IPS-15b (cell line): ENCODE results near the gene CFAP100.

Experiments used
- H3K27me3 ChIP-seq: one replicate; pipeline ENCODE4 v1.6.1; 2013; ENCODE audit warnings: low read length; ENCODE audit not compliant: control insufficient read depth, insufficient read depth
- H3K36me3 ChIP-seq: one replicate; pipeline ENCODE4 v1.6.1; 2013; ENCODE audit warnings: low read length; ENCODE audit not compliant: control insufficient read depth, insufficient read depth
- H3K4me1 ChIP-seq: one replicate; pipeline ENCODE4 v1.6.1; 2013; ENCODE audit warnings: mild to moderate bottlenecking, low read length; ENCODE audit not compliant: control insufficient read depth, insufficient read depth
- H3K4me3 ChIP-seq: one replicate; pipeline ENCODE4 v1.5.1; 2013; ENCODE audit warnings: low read depth, low read length
- H3K9ac ChIP-seq: one replicate; pipeline ENCODE4 v1.6.1; 2013; ENCODE audit warnings: low read depth, mild to moderate bottlenecking, low read length
- H3K9me3 ChIP-seq: one replicate; pipeline ENCODE4 v1.6.1; 2013; ENCODE audit warnings: mild to moderate bottlenecking, low read length; ENCODE audit not compliant: control insufficient read depth, insufficient read depth

CFAP100 gene

GRCh38 chr3:126372413-126373145, 22.1 kb upstream of the CFAP100 start:
- no peak overlapping the region for H3K9ac ChIP-seq
- no peak overlapping the region for H3K4me3 ChIP-seq
- H3K27me3 ChIP-seq = no peaks in the 10 kb centered on the region
- H3K36me3 ChIP-seq = no peaks in the 10 kb centered on the region
- no peaks in the 10 kb centered on the region for H3K9me3 ChIP-seq
- H3K4me1 ChIP-seq = no peaks in the 10 kb centered on the region

- H3K36me3 ChIP-seq = no peaks in the 10 kb centered on the region
- H3K9me3 ChIP-seq = no peaks in the 10 kb centered on the region
- H3K4me3 ChIP-seq = no peak overlapping the region
- no peaks in the 10 kb centered on the region for H3K27me3 ChIP-seq
- H3K4me1 ChIP-seq = no peaks in the 10 kb centered on the region
- H3K9ac ChIP-seq = no peak overlapping the region
These were observed 21.5 kb upstream of the CFAP100 start for GRCh38 chr3:126373146-126373613.

GRCh38 chr3:126373682-126374601, 20.8 kb upstream of the CFAP100 start:
- H3K36me3 ChIP-seq = no peaks in the 10 kb centered on the region
- H3K9ac ChIP-seq = no peak overlapping the region
- H3K9me3 ChIP-seq = no peaks in the 10 kb centered on the region
- no peak overlapping the region for H3K4me3 ChIP-seq
- no peaks in the 10 kb centered on the region for H3K27me3 ChIP-seq
- no peaks in the 10 kb centered on the region for H3K4me1 ChIP-seq

- Histone ChIP-seq H3K9me3 (no peaks in the 10 kb centered on the region), H3K36me3 (no peaks in the 10 kb centered on the region), H3K4me3 (no peak overlapping the region), H3K27me3 (no peaks in the 10 kb centered on the region), H3K9ac (no peak overlapping the region), H3K4me1 (no peaks in the 10 kb centered on the region)
These were observed 18.8 kb upstream of the CFAP100 start for GRCh38 chr3:126375835-126376331.

- H3K4me3 ChIP-seq = no peak overlapping the region
- H3K4me1 ChIP-seq = no peaks in the 10 kb centered on the region
- no peak overlapping the region for H3K9ac ChIP-seq
- no peaks in the 10 kb centered on the region for H3K9me3 ChIP-seq
- no peaks in the 10 kb centered on the region for H3K27me3 ChIP-seq
- no peaks in the 10 kb centered on the region for H3K36me3 ChIP-seq
These were observed 18.3 kb upstream of the CFAP100 start for GRCh38 chr3:126376444-126376843.

GRCh38 chr3:126377211-126377610, 17.5 kb upstream of the CFAP100 start:
- no peaks in the 10 kb centered on the region for H3K9me3 ChIP-seq
- H3K4me3 ChIP-seq = no peak overlapping the region
- H3K27me3 ChIP-seq = no peaks in the 10 kb centered on the region
- no peak overlapping the region for H3K9ac ChIP-seq
- no peaks in the 10 kb centered on the region for H3K4me1 ChIP-seq
- no peaks in the 10 kb centered on the region for H3K36me3 ChIP-seq

- no peak overlapping the region for H3K4me3 ChIP-seq
- H3K9me3 ChIP-seq = no peaks in the 10 kb centered on the region
- H3K4me1 ChIP-seq = no peaks in the 10 kb centered on the region
- H3K27me3 ChIP-seq = no peaks in the 10 kb centered on the region
- H3K9ac ChIP-seq = no peak overlapping the region
- H3K36me3 ChIP-seq = no peaks in the 10 kb centered on the region
These were observed 16.4 kb upstream of the CFAP100 start for GRCh38 chr3:126378341-126378751.

- H3K27me3 ChIP-seq = no peaks in the 10 kb centered on the region
- no peaks in the 10 kb centered on the region for H3K9me3 ChIP-seq
- no peak overlapping the region for H3K4me3 ChIP-seq
- no peak overlapping the region for H3K9ac ChIP-seq
- no peaks in the 10 kb centered on the region for H3K4me1 ChIP-seq
- H3K36me3 ChIP-seq = no peaks in the 10 kb centered on the region
These were observed 14.5 kb upstream of the CFAP100 start for GRCh38 chr3:126380011-126380768.

GRCh38 chr3:126381966-126382365, 12.7 kb upstream of the CFAP100 start:
- H3K27me3 ChIP-seq = no peaks in the 10 kb centered on the region
- no peaks in the 10 kb centered on the region for H3K9me3 ChIP-seq
- H3K36me3 ChIP-seq = no peaks in the 10 kb centered on the region
- no peaks in the 10 kb centered on the region for H3K4me1 ChIP-seq
- no peak overlapping the region for H3K4me3 ChIP-seq
- no peak overlapping the region for H3K9ac ChIP-seq

- H3K9me3 ChIP-seq = no peaks in the 10 kb centered on the region
- H3K36me3 ChIP-seq = no peaks in the 10 kb centered on the region
- H3K27me3 ChIP-seq = peaks cover 30% of the 10 kb centered on the region
- H3K9ac ChIP-seq = no peak overlapping the region
- H3K4me3 ChIP-seq = no peak overlapping the region
- no peaks in the 10 kb centered on the region for H3K4me1 ChIP-seq
These were observed 5.5 kb upstream of the CFAP100 start for GRCh38 chr3:126389112-126389793.

GRCh38 chr3:126389794-126390146, 4.9 kb upstream of the CFAP100 start:
- peaks cover 34% of the 10 kb centered on the region for H3K27me3 ChIP-seq
- no peaks in the 10 kb centered on the region for H3K4me1 ChIP-seq
- no peaks in the 10 kb centered on the region for H3K9me3 ChIP-seq
- H3K9ac ChIP-seq = no peak overlapping the region
- no peaks in the 10 kb centered on the region for H3K36me3 ChIP-seq
- H3K4me3 ChIP-seq = no peak overlapping the region
